Kidney glomerular epithelial cell (primary cell): ENCODE results near the gene DGKZ.

Experiments
- DNase-seq: peaks from one replicate; lab custom pipeline; 2025; lab: John Stamatoyannopoulos, UW

The DGKZ gene

GRCh38 chr11:46345881-46346484, 1.3 kb upstream of the DGKZ start:
- no peak for DNase-seq

DNA sequence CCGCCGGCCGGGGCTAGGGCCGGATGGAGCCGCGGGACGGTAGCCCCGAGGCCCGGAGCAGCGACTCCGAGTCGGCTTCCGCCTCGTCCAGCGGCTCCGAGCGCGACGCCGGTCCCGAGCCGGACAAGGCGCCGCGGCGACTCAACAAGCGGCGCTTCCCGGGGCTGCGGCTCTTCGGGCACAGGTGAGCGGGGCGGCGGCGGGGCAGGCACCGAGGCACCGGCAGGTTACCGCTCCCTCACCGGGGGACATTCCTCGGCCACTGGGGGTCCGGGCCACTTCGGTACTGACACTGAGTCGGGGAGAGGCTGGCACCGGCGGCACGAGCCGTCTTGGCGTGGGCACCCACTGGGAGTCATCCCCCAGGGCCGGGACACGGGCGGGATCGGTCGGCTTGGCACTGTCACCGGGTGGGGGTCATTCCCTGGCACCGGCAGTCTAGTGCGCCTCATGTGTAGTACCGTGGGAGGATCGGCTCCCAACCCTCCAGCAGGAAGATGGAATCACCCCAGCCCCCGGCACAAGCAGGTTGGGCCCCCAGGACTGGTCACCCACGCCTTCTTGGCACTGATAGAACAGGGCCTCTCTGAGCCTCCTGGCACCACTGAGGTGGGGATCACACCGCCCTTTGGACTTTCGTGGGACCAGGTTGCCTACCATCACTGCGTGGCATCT, 511 bp downstream of the DGKZ start:
- no peak for DNase-seq

GRCh38 chr11:46348566-46349401, 1.5 kb downstream of the DGKZ start:
- DNase-seq = no peak

DNA sequence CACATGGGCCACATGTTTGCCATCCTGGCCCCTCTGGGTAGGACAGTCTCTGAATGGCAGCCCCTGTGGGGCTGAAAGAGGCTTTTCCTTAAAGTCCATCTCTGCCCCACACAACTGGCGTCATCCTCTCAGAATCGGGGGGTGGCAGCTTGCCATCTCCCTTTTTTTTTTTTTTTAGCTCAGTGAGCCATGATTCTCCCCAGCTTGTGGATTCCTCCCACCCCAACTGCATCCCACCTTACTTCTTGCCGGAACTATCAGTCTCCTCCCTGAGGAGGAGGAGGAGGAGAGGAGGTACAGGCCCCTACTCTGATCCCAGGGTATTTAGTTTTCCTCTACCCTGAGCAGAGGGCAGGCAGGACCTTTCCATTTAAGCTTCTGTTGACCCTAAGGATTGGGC, 3.4 kb downstream of the DGKZ start:
- no peak for DNase-seq

- DNase-seq = no peak
Observed at GRCh38 chr11:46351148-46351547, 3.9 kb downstream of the DGKZ start.

DNA sequence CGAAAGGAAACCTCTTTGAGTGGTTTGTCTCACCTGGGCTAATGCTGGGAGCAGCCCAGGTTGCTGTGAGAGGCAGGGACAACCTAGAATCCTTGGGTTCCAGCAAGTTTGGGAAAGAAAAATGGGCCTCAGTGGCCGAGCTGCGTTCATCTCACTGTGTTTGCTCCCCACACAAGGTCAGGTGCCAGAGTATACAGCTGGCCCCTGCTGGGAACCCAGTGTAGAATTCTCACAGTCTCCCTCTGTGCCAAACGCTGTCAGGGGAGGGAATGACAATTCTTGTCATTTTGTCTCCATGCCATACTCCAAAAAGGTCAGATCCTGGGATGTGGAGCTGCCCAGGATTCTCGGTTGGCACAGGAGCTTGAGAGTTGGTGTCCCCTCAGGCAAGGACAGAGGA, 4.3 kb downstream of the DGKZ start:
- DNase-seq = no peak

- no peak for DNase-seq
Observed at GRCh38 chr11:46352063-46352841, 5.0 kb downstream of the DGKZ start.

- DNase-seq = no peak
Observed at GRCh38 chr11:46353698-46354097, 6.4 kb downstream of the DGKZ start.

GRCh38 chr11:46356924-46357482, 9.7 kb downstream of the DGKZ start:
- DNase-seq = no peak

- peak; percentile 62 for DNase-seq
Observed at GRCh38 chr11:46357483-46357936, 10.2 kb downstream of the DGKZ start.

GRCh38 chr11:46359953-46360352, 12.7 kb downstream of the DGKZ start:
- no peak for DNase-seq

GRCh38 chr11:46360878-46361277, 13.6 kb downstream of the DGKZ start:
- no peak for DNase-seq

DNA sequence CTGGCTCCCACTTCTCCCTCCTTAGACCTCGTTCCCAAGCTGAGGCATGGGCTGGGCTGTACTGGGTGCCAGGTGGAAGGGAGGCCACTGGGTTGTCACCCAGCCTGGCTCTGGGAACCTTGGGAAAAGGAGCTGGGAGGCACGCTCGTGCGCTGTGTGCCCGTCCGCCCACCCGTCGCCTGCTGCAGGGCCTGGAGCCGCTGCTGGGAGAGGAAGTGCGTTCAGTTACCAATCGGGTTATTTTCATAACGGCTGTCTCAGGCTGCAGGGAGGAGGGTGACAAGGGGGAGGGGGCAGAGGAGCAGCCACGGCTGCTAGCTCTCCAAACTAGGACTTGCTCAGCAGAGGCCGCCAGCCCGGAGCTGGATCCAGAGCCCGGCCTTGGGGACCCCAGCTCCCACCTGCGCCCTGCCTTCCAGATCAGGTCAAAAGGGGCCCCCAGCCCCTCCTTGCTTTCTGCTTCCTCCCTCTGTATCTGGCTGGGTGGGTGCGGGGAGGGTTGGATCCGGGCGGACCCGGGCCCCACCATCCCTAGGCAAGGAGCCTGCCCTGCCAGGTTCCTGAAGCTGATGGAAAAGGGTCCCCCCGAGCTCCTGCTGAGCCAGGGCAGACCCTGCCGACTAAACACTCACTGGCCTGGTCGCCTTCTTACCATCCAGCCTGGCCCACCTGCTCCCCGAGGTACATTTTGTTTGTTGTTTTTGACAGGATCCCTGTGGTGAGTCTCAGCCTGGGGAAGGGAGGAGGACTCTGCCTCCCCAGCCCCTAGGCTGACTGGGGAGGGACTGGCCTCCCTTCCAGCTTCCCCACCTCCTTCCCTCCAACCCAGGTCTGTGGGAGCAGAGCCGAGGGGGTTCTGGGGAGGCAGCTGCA, 14.3 kb downstream of the DGKZ start:
- no peak for DNase-seq

DNA sequence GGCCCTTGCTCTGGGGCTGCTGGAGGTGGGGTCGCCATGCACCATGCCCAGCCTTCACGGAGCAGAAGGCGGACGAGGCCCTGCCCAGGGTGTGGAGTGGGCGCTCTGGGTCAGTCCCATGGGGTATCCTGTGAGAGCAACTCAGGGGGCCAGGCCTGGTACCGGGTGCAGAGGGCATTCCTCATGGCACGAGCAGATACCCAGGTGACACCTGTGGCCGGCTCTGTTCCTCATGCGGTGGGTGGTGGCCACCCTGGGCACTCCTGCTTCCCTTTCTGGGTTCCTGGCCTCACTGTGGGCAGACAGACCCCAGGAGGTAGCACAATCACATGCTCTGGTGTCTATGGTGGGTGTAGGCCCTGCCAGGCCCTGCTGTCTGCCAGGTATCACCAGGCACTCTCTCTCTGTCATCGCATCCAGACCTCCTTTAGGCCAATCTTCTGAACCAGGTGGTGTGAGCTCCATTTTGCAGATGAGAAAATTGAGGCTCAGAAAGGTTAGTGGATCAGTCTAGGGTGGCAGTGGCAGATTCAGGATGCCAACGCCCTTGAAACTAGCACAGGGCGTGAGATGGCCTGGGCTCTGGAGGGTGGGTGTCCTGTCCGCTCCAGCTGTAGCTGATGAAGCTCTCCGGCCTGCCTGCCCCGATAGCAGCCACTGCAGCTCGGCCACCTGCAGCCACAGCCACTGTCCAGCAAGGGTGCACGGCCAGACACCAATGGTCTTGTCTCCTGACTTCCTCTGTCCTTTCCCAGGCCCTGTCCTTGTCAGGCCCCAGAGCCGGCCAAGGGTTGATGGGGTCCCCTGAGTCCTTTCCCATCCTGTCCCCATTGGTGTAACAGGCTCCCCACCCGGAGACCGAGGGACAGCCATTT, 15.1 kb downstream of the DGKZ start:
- DNase-seq = no peak

DNA sequence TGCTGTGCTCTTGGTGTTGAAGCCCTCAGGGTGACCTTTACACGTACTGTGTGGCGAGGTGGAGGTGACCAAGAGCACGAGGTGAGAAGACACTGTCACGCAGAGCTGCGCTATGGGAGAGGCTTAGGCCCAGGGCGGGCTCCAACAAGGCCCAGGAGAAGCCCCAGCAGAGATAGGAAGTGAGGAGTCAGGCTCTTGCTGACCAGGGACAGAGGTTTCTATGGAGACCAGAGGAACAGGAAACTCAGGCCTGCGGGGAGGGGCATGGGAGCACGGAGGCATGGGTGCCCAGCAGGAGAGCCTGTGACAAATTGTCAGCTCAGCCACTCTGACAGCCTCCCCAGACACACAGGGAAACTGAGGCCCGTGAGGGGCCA, 15.8 kb downstream of the DGKZ start:
- peak; percentile 36 for DNase-seq

- no peak for DNase-seq
Observed at GRCh38 chr11:46363455-46364005, 16.3 kb downstream of the DGKZ start.

- DNase-seq = no peak
Observed at GRCh38 chr11:46364056-46364455, 16.8 kb downstream of the DGKZ start.

- DNase-seq = no peak
Observed at GRCh38 chr11:46364791-46365190, 17.5 kb downstream of the DGKZ start.

GRCh38 chr11:46366260-46366659, 19.0 kb downstream of the DGKZ start:
- no peak for DNase-seq
